Keratinocyte (primary cell): ENCODE data around the gene MALT1.

Source experiments
- EZH2 ChIP-seq: IDR thresholded peaks from one replicate; pipeline ENCODE4 v1.6.1; 2012; ENCODE audit warnings: inconsistent platforms, mild to moderate bottlenecking, low read length, moderate library complexity
- TF ChIP-seq, protein P1 (sequence below), 3 experiments: IDR thresholded peaks in 1 of 3; conservative IDR thresholded peaks in 1 of 3; optimal IDR thresholded peaks in 1 of 3; 2 replicates in 2 of 3; 3 replicates in 1 of 3; pipeline versions ENCODE3 to v1.5.1; 2011; ENCODE audit warnings: low read length in 3 of 3, mild to moderate bottlenecking in 3 of 3, moderate library complexity in 2 of 3, control low read depth in 1 of 3, inconsistent platforms in 1 of 3; ENCODE audit not compliant: insufficient read depth in 2 of 3; ENCODE audit errors: extremely low read depth in 1 of 3

DNA sequence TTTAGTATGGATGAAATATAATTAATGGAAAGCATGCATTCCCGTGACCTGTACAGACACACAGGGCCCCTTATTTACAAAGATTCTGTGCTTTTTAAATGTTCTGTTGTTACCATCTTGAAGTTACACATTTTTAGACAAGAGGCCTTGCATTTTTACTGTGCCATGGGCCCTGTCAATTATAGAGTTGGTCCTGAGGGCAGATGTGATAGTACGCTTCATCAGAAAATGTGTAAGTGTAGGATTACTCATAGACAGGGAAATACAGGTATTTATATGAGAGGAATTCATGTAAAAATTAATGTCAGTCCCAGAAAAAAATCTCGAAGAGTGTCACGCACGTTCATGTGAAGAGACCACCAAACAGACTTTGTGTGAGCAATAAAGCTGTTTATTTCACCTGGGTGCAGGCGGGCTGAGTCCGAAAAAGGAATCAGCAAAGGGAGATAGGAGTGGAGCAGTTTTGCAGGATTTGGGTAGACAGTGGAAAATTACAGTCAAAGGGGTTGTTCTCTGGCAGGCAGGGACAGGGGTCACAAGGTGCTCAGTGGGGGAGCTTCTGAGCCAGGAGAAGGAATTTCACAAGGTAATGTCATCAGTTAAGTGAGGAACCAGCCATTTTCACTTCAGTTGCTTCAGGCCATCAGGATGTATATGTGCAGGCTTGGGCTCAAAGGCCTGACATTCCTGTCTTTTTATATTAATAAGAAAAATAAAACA is 30.2 kb upstream of the MALT1 start:
- no peak for TF ChIP-seq EZH2
- TF ChIP-seq, protein P1, sequence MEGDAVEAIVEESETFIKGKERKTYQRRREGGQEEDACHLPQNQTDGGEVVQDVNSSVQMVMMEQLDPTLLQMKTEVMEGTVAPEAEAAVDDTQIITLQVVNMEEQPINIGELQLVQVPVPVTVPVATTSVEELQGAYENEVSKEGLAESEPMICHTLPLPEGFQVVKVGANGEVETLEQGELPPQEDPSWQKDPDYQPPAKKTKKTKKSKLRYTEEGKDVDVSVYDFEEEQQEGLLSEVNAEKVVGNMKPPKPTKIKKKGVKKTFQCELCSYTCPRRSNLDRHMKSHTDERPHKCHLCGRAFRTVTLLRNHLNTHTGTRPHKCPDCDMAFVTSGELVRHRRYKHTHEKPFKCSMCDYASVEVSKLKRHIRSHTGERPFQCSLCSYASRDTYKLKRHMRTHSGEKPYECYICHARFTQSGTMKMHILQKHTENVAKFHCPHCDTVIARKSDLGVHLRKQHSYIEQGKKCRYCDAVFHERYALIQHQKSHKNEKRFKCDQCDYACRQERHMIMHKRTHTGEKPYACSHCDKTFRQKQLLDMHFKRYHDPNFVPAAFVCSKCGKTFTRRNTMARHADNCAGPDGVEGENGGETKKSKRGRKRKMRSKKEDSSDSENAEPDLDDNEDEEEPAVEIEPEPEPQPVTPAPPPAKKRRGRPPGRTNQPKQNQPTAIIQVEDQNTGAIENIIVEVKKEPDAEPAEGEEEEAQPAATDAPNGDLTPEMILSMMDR (optimal IDR thresholded peaks at IDR 0.05 in 1 of 3, IDR thresholded peaks at IDR 0.05 in 1 of 3, conservative IDR thresholded peaks at IDR 0.05 in 1 of 3; ENCODE audit: extremely low read depth in 1 of 3, insufficient read depth in 2 of 3, low read length in 3 of 3), result no peak
